ENCODE measurements around the gene AMPD1.

DNA sequence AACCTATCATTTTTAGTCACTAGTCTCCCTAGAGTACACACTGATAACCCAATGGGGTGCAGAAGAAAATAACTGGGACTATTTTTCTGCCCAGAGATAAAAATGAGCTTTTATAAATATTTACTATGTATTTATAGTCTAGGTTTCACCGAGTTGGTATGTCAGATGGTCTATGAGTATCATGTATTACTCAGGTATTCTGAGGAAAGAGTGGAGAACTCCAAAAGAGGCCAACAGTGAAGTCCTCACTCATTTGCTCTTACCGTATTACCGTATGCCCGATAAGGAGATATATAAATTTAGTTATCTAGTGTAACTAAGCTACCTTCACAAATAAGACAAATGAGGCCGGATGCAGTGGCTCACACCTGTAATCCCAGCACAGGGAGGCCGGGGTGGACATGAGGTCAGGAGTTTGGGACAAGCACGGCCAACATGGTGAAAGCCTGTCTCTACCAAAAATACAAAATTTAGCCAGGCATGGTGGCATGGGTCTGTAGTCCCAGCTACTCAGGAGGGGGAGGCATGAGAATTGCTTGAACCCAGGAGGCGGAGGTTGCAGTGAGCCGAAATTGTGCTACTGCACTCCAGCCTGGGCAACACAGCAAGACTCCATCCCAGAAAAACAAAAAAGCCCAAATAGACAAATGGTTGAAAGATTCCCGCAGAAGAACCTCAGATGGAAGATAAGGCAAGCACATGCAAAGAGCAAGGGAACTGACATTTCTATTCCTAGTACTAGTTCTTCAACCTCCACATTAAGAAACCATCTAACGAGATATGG lies 46.8 kb upstream of the AMPD1 start:
- TF ChIP-seq, protein P1, sequence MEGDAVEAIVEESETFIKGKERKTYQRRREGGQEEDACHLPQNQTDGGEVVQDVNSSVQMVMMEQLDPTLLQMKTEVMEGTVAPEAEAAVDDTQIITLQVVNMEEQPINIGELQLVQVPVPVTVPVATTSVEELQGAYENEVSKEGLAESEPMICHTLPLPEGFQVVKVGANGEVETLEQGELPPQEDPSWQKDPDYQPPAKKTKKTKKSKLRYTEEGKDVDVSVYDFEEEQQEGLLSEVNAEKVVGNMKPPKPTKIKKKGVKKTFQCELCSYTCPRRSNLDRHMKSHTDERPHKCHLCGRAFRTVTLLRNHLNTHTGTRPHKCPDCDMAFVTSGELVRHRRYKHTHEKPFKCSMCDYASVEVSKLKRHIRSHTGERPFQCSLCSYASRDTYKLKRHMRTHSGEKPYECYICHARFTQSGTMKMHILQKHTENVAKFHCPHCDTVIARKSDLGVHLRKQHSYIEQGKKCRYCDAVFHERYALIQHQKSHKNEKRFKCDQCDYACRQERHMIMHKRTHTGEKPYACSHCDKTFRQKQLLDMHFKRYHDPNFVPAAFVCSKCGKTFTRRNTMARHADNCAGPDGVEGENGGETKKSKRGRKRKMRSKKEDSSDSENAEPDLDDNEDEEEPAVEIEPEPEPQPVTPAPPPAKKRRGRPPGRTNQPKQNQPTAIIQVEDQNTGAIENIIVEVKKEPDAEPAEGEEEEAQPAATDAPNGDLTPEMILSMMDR (conservative IDR thresholded peaks at IDR 0.05; ENCODE audit: low read depth in 2 of 2): no peak
- TF ChIP-seq JUNB (IDR thresholded peaks at IDR 0.05; ENCODE audit: unreplicated experiment) (no peak), POLR2AphosphoS5 (IDR thresholded peaks at IDR 0.05; ENCODE audit: low read depth) (no peak), ZNF114 (CRISPR knock-in tag; IDR thresholded peaks at IDR 0.05) (no peak), EZH2 (IDR thresholded peaks at IDR 0.05; ENCODE audit: low read depth, unreplicated experiment) (no peak)
